Gastroesophageal sphincter (tissue), 4 donors: Measurements from ENCODE around the gene PTP4A2. TPM values are rescaled to one million over a fixed set of nuclear protein-coding genes. Genes with fewer than 3 reads are reported as not detected.
A peak's percentile ranks its signal among the peaks of the same experiment; 100 is the strongest.
"Not testable (repeated sequence)": the region's sequence is repeated elsewhere in the genome, so short reads cannot be mapped to it uniquely, and the experiment has no call there.

Experiments
- ATAC-seq: fragments of 150-250 bp; one replicate; pipeline ENCODE4 v1.9.1; 2016; ENCODE audit warnings: mild to moderate bottlenecking, moderate library complexity
- H3K27ac ChIP-seq, 4 donors: fragments of 200-600 bp; sonication (generic) in 3 of 4; 1 replicate in 3 of 4; 2 replicates in 1 of 4; pipeline ENCODE4 v1.5.1; 2016 to 2019
- H3K27me3 ChIP-seq: fragments of 200-600 bp; sonication (generic); one replicate; pipeline ENCODE4 v1.5.1; 2019
- H3K36me3 ChIP-seq, 2 donors: fragments of 200-600 bp; sonication (generic); one replicate each; pipeline ENCODE4 v1.5.1; 2019; ENCODE audit warnings: control low read depth in 1 of 2
- H3K4me1 ChIP-seq, 3 donors: fragments of 200-600 bp; sonication (generic); 1 replicate in 2 of 3; 2 replicates in 1 of 3; pipeline ENCODE4 v1.5.1; 2016 to 2019; ENCODE audit warnings: control low read depth in 2 of 3
- H3K4me3 ChIP-seq, 2 donors: fragments of 200-600 bp; sonication (generic); one replicate each; pipeline ENCODE4 v1.5.1; 2019; ENCODE audit warnings: mild to moderate bottlenecking in 1 of 2, moderate library complexity in 1 of 2
- H3K9me3 ChIP-seq, 3 donors: fragments of 200-600 bp; sonication (generic); one replicate each; pipeline ENCODE4 v1.5.1; 2017 to 2019; ENCODE audit warnings: control low read depth in 2 of 3
- CTCF ChIP-seq, 4 experiments: fragments of 200-600 bp in 2 of 4; fragments of 450-650 bp in 2 of 4; sonication (generic) in 1 of 4; IDR thresholded peaks; one replicate each; pipeline ENCODE4 v1.5.1; 2017 to 2019; ENCODE audit warnings: antibody characterized with exemption in 4 of 4, mild to moderate bottlenecking in 2 of 4, moderate library complexity in 2 of 4
- EP300 ChIP-seq: sonication (generic); formaldehyde crosslinking; IDR thresholded peaks from one replicate; pipeline ENCODE4 v1.6.1; 2017; ENCODE audit warnings: antibody characterized with exemption, mild to moderate bottlenecking
- POLR2A ChIP-seq, 2 donors: fragments of 450-650 bp; IDR thresholded peaks; one replicate each; pipeline ENCODE4 v1.6.1; 2017; ENCODE audit warnings: antibody characterized with exemption in 2 of 2, mild to moderate bottlenecking in 2 of 2, moderate library complexity in 1 of 2
- POLR2AphosphoS5 ChIP-seq: sonication (generic); formaldehyde crosslinking; IDR thresholded peaks from one replicate; pipeline ENCODE4 v1.6.1; 2017; ENCODE audit warnings: antibody characterized with exemption
- WGBS, 2 donors: methylation state at CpG; one replicate each; pipeline ENCODE4 v1.1.5; 2018; ENCODE audit warnings: low coverage in 1 of 2; 5-methylcytosine and 5-hydroxymethylcytosine counted together
- total RNA-seq, 4 donors: library from RNA; depleted of rRNA; stranded (reverse); fragments of >200 nt; gene quantifications; one replicate each; pipeline ENCODE4 v1.1.0, GENCODE V29; 2016

PTP4A2 gene
- total RNA-seq, 4 donors from 2014 or later: 203 to 273 (median 250) TPM

GRCh38 chr1:31943546-31944184, 5.5 kb upstream of the PTP4A2 start:
- peak overlapping the region in 1 of 2 donors; percentile 54 for H3K4me3 ChIP-seq
- H3K27me3 ChIP-seq: no peaks in the 10 kb centered on the region
- H3K9me3 ChIP-seq: no peaks in the 10 kb centered on the region
- peak overlapping the region; percentile 95 to 97 (median 96) for H3K27ac ChIP-seq
- H3K4me1 ChIP-seq: peaks cover 0 to 61% (median 13%) of the 10 kb centered on the region in 3 donors
- no peak for ATAC-seq
- TF ChIP-seq POLR2AphosphoS5: no peak
- TF ChIP-seq EP300: no peak
- TF ChIP-seq CTCF (IDR thresholded peaks at IDR 0.05): no peak
- TF ChIP-seq POLR2A (IDR thresholded peaks at IDR 0.05): no peak
- 64 to 75% methylated on average over 2 to 3 of the region's 3 CpGs for WGBS, 2 donors
- no peaks in the 10 kb centered on the region for H3K36me3 ChIP-seq

- Histone ChIP-seq H3K4me1 (peaks cover 0 to 65% (median 13%) of the 10 kb centered on the region in 3 donors), H3K27ac (peak overlapping the region in 3 of 4 donors; percentile 65 to 97 (median 96))
- 64 to 71% methylated on average over 5 to 7 of the region's 8 CpGs for WGBS, 2 donors
- not testable (repeated sequence) for H3K9me3 ChIP-seq, H3K36me3 ChIP-seq, H3K4me3 ChIP-seq, ATAC-seq, H3K27me3 ChIP-seq
Measured at GRCh38 chr1:31942061-31942460, 3.9 kb upstream of the PTP4A2 start.

- H3K4me3 ChIP-seq: no peak overlapping the region
- peaks cover 0 to 74% (median 26%) of the 10 kb centered on the region in 3 donors for H3K4me1 ChIP-seq
- no peaks in the 10 kb centered on the region for H3K27me3 ChIP-seq
- WGBS, 2 donors: 80 to 84% methylated on average over 5 to 7 of the region's 16 CpGs
- H3K27ac ChIP-seq: peak overlapping the region in 3 of 4 donors; percentile 69 to 98 (median 96)
- no peak for ATAC-seq
- no peaks in the 10 kb centered on the region for H3K9me3 ChIP-seq
- no peaks in the 10 kb centered on the region for H3K36me3 ChIP-seq
- TF ChIP-seq POLR2AphosphoS5 (no peak), CTCF (IDR thresholded peaks at IDR 0.05) (peak in 2 of 4 experiments; percentile 31 to 46)
Measured at GRCh38 chr1:31939484-31940329, 1.5 kb upstream of the PTP4A2 start.

GRCh38 chr1:31937300-31938183, 626 bp downstream of the PTP4A2 start:
- Histone ChIP-seq H3K27me3 (no peaks in the 10 kb centered on the region), H3K27ac (peak overlapping the region; percentile 88 to 99 (median 97)), H3K36me3 (no peaks in the 10 kb centered on the region), H3K9me3 (no peaks in the 10 kb centered on the region), H3K4me3 (peak overlapping the region; percentile 80 to 86), H3K4me1 (peaks cover 0 to 74% (median 28%) of the 10 kb centered on the region in 3 donors)
- TF ChIP-seq POLR2AphosphoS5 (no peak), CTCF (IDR thresholded peaks at IDR 0.05) (no peak), EP300 (no peak), POLR2A (IDR thresholded peaks at IDR 0.05) (no peak)
- WGBS, 2 donors: 0 to 2% methylated on average over 9 to 15 of the region's 78 CpGs
- ATAC-seq: peak; percentile 76

- peaks cover 0 to 74% (median 35%) of the 10 kb centered on the region in 3 donors for H3K4me1 ChIP-seq
- peak overlapping the region; percentile 88 to 99 (median 97) for H3K27ac ChIP-seq
- peak overlapping the region; percentile 80 to 86 for H3K4me3 ChIP-seq
- H3K9me3 ChIP-seq: no peaks in the 10 kb centered on the region
- TF ChIP-seq POLR2A (IDR thresholded peaks at IDR 0.05): no peak
- no peak for TF ChIP-seq EP300
- TF ChIP-seq POLR2AphosphoS5: no peak
- TF ChIP-seq CTCF (IDR thresholded peaks at IDR 0.05): no peak
- ATAC-seq: no peak
- no peaks in the 10 kb centered on the region for H3K36me3 ChIP-seq
- H3K27me3 ChIP-seq: no peaks in the 10 kb centered on the region
- WGBS, 2 donors: 0% methylated on average over 2 of the region's 2 CpGs
Measured at GRCh38 chr1:31936981-31937299, 1.2 kb downstream of the PTP4A2 start.
